Gastroesophageal sphincter (tissue), 3 donors: ENCODE results near the gene PDLIM4.

Experiments used
- CTCF ChIP-seq, 4 experiments: fragments of 200-600 bp in 2 of 4; fragments of 450-650 bp in 2 of 4; sonication (generic) in 1 of 4; IDR thresholded peaks; one replicate each; pipeline ENCODE4 v1.5.1; 2017 to 2019; ENCODE audit warnings: antibody characterized with exemption in 4 of 4, mild to moderate bottlenecking in 2 of 4, moderate library complexity in 2 of 4
- POLR2A ChIP-seq, 2 donors: fragments of 450-650 bp; IDR thresholded peaks; one replicate each; pipeline ENCODE4 v1.6.1; 2017; ENCODE audit warnings: antibody characterized with exemption in 2 of 2, mild to moderate bottlenecking in 2 of 2, moderate library complexity in 1 of 2
- POLR2AphosphoS5 ChIP-seq: sonication (generic); formaldehyde crosslinking; IDR thresholded peaks from one replicate; pipeline ENCODE4 v1.6.1; 2017; ENCODE audit warnings: antibody characterized with exemption

- TF ChIP-seq CTCF (IDR thresholded peaks at IDR 0.05) = no peak
- TF ChIP-seq POLR2A (IDR thresholded peaks at IDR 0.05) = no peak
- TF ChIP-seq POLR2AphosphoS5 = no peak
These were observed 31.6 kb downstream of the PDLIM4 start for GRCh38 chr5:132289097-132289496.
